ENCODE results near the gene CDH23.

DNA sequence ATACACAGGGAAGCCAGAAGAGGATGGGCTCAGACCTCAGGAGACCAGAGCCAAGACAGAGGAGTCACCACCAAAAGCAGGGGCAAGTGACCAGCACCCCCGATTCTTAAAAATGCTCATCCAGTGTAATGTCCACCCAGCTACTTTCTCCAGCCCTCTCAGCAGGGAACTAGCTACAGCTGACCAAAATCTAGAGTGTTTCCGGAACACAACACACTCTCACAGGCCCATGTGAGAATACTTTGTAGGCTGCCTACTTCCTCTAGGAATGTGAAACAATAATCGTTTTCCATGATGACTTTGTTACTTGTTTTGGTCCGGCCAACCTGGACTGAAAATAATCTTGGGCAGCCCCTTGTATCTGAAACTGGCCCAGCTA lies 439.9 kb downstream of the CDH23 start:
- TF ChIP-seq, protein P1, sequence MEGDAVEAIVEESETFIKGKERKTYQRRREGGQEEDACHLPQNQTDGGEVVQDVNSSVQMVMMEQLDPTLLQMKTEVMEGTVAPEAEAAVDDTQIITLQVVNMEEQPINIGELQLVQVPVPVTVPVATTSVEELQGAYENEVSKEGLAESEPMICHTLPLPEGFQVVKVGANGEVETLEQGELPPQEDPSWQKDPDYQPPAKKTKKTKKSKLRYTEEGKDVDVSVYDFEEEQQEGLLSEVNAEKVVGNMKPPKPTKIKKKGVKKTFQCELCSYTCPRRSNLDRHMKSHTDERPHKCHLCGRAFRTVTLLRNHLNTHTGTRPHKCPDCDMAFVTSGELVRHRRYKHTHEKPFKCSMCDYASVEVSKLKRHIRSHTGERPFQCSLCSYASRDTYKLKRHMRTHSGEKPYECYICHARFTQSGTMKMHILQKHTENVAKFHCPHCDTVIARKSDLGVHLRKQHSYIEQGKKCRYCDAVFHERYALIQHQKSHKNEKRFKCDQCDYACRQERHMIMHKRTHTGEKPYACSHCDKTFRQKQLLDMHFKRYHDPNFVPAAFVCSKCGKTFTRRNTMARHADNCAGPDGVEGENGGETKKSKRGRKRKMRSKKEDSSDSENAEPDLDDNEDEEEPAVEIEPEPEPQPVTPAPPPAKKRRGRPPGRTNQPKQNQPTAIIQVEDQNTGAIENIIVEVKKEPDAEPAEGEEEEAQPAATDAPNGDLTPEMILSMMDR (IDR thresholded peaks at IDR 0.05) = no peak
- no peak for TF ChIP-seq POLR2A (IDR thresholded peaks at IDR 0.05)
